BLaER1 treated with 17β-estradiol and CSF1 and Interleukin-3, amounts not matched to agents 10 nM and 100 nM (cell line): ENCODE measurements around the gene CUBN.
"Not testable (repeated sequence)": the region's sequence is repeated elsewhere in the genome, so short reads cannot be mapped to it uniquely, and the experiment has no call there.

Source experiments
- H3K27ac ChIP-seq, 11 experiments: shearing (Covaris generic); formaldehyde crosslinking; 2 replicates each; pipeline ENCODE4 v1.8.1; 2022
- H3K27me3 ChIP-seq, 11 experiments: shearing (Covaris generic); formaldehyde crosslinking; 2 replicates each; pipeline ENCODE4 v1.8.1; 2022
- H3K36me3 ChIP-seq, 11 experiments: shearing (Covaris generic); formaldehyde crosslinking; 2 replicates each; pipeline ENCODE4 v1.8.1; 2022
- H3K4me1 ChIP-seq, 10 experiments: shearing (Covaris generic); formaldehyde crosslinking; 2 replicates each; pipeline ENCODE4 v1.8.1; 2022
- H3K4me2 ChIP-seq, 11 experiments: shearing (Covaris generic); formaldehyde crosslinking; 2 replicates each; pipeline ENCODE4 v1.8.1; 2022
- H3K4me3 ChIP-seq, 10 experiments: shearing (Covaris generic); formaldehyde crosslinking; 2 replicates each; pipeline ENCODE4 v1.8.1; 2022
- H3K9ac ChIP-seq, 11 experiments: shearing (Covaris generic); formaldehyde crosslinking; 2 replicates each; pipeline ENCODE4 v1.8.1; 2022
- H3K9me3 ChIP-seq, 11 experiments: shearing (Covaris generic); formaldehyde crosslinking; replicated peaks in 1 of 11; 2 replicates each; pipeline ENCODE4 v1.8.1; 2022
- H4K20me1 ChIP-seq, 11 experiments: shearing (Covaris generic); formaldehyde crosslinking; 2 replicates each; pipeline ENCODE4 v1.8.1; 2022
- Cebpa-rat ChIP-seq, 11 experiments: shearing (Covaris generic); IDR thresholded peaks; 2 replicates each; pipeline ENCODE4 v1.8.1; 2022

CUBN gene

GRCh38 chr10:17022466-17022825, 107.2 kb downstream of the CUBN start:
- peak overlapping the region; percentile 24 to 90 (median 79) for H3K4me2 ChIP-seq
- no peak for TF ChIP-seq Cebpa-rat (IDR thresholded peaks at IDR 0.05)
- 0 out of 22 replicates have a peak, but pooled peaks cover 0 to 6% (median 0%) of the 10 kb centered on the region in 11 experiments for H3K36me3 ChIP-seq
- no peak overlapping the region for H3K4me3 ChIP-seq
- peak overlapping the region; percentile 72 to 95 (median 90); a peak in 19 of 22 replicates for H3K27ac ChIP-seq
- peak overlapping the region in 5 of 11 experiments; percentile 67 to 79 (median 76); a peak in 6 of 22 replicates for H3K9ac ChIP-seq
- H3K9me3 ChIP-seq: peaks cover 15 to 24% (median 19%) of the 10 kb centered on the region in 11 experiments; a peak in 21 of 22 replicates
- no peaks in the 10 kb centered on the region for H4K20me1 ChIP-seq
- H3K4me1 ChIP-seq: peaks cover 39 to 59% (median 52%) of the 10 kb centered on the region in 10 experiments
- H3K27me3 ChIP-seq: no peaks in the 10 kb centered on the region

DNA sequence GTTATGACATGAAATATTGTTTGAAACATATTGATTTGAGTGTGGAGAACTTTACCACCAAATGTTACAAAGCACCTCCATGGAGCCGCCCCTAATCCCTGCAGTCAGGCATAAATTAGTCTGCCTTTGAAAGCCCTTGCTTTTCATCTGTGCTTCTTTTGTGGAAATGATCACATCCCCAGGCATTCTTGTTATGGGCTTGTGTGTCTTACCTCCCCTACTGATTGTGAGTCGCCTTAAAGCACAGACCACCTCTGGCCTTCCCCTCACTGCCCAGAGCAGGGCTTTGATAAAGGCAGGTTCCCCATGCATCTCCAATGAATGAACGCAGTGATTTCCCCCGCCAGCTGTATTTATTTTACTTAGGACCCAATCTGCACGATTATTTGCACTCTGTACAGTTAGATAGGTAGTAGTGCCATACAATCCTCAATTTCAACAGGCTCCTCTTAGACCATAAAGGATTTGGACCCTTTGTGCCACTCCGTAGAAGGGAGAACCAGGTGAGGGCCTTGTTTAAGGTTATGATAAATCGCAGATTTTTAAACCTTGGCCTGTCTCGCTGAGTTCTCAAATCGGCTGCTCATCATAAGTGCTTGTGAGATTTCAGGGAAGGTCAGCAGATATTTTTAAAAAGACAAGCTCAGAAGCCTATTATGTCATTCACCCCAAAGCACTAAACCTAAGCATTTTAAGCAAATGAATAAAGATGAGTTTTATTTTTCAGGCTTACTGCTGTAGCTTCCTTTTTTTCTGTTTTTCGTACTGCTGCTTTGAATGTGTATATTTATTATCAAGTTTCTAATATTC, 107.8 kb downstream of the CUBN start:
- Histone ChIP-seq H3K9me3 (peaks cover 15 to 25% (median 19%) of the 10 kb centered on the region in 11 experiments; a peak in 21 of 22 replicates), H3K27me3 (no peaks in the 10 kb centered on the region), H3K9ac (peak overlapping the region in 3 of 11 experiments; percentile 9 to 76 (median 9); a peak in 2 of 22 replicates), H3K36me3 (0 out of 22 replicates have a peak, but pooled peaks cover 0 to 6% (median 0%) of the 10 kb centered on the region in 11 experiments), H3K4me3 (no peak overlapping the region), H4K20me1 (no peaks in the 10 kb centered on the region), H3K4me2 (peak overlapping the region in 7 of 11 experiments; percentile 22 to 90 (median 86); a peak in 11 of 22 replicates), H3K4me1 (peaks cover 39 to 53% (median 47%) of the 10 kb centered on the region in 10 experiments), H3K27ac (peak overlapping the region in 9 of 11 experiments; percentile 86 to 95 (median 91); a peak in 14 of 22 replicates)
- no peak for TF ChIP-seq Cebpa-rat (IDR thresholded peaks at IDR 0.05)

GRCh38 chr10:17019696-17020095, 109.9 kb downstream of the CUBN start:
- peaks cover 15 to 25% (median 19%) of the 10 kb centered on the region in 11 experiments; a peak in 21 of 22 replicates for H3K9me3 ChIP-seq
- H3K4me3 ChIP-seq: no peak overlapping the region
- peaks cover 19 to 31% (median 26%) of the 10 kb centered on the region in 10 experiments for H3K4me1 ChIP-seq
- H3K4me2 ChIP-seq: no peak overlapping the region
- no peak overlapping the region for H3K27ac ChIP-seq
- no peaks in the 10 kb centered on the region for H3K27me3 ChIP-seq
- H3K36me3 ChIP-seq: 0 out of 22 replicates have a peak, but pooled peaks cover 0 to 6% (median 0%) of the 10 kb centered on the region in 11 experiments
- H4K20me1 ChIP-seq: no peaks in the 10 kb centered on the region
- H3K9ac ChIP-seq: no peak overlapping the region
- TF ChIP-seq Cebpa-rat (IDR thresholded peaks at IDR 0.05): no peak

GRCh38 chr10:17013131-17013983, 116.3 kb downstream of the CUBN start:
- Histone ChIP-seq H3K27ac (peak overlapping the region in 7 of 11 experiments; percentile 4 to 67 (median 38); a peak in 8 of 22 replicates), H3K4me2 (peak overlapping the region in 6 of 11 experiments; percentile 11 to 79 (median 44); a peak in 8 of 22 replicates), H3K9me3 (peaks cover 15 to 31% (median 23%) of the 10 kb centered on the region in 11 experiments), H3K4me1 (peaks cover 0 to 22% (median 4%) of the 10 kb centered on the region in 10 experiments; a peak in 9 of 20 replicates), H3K9ac (peak overlapping the region in 3 of 11 experiments; percentile 48 to 64 (median 52); a peak in 5 of 22 replicates)
- H3K4me3 ChIP-seq, H3K36me3 ChIP-seq, H4K20me1 ChIP-seq, H3K27me3 ChIP-seq: not testable (repeated sequence)

GRCh38 chr10:17012731-17013130, 116.9 kb downstream of the CUBN start:
- H3K4me3 ChIP-seq, H3K27me3 ChIP-seq, H3K36me3 ChIP-seq, H4K20me1 ChIP-seq: not testable (repeated sequence)
- Histone ChIP-seq H3K9ac (peak overlapping the region in 3 of 11 experiments; percentile 48 to 64 (median 52); a peak in 3 of 22 replicates), H3K27ac (peak overlapping the region in 7 of 11 experiments; percentile 4 to 67 (median 38); a peak in 7 of 22 replicates), H3K4me1 (peaks cover 0 to 25% (median 7%) of the 10 kb centered on the region in 10 experiments; a peak in 11 of 20 replicates), H3K4me2 (peak overlapping the region in 6 of 11 experiments; percentile 11 to 79 (median 44); a peak in 7 of 22 replicates), H3K9me3 (peaks cover 11 to 25% (median 17%) of the 10 kb centered on the region in 11 experiments)

DNA sequence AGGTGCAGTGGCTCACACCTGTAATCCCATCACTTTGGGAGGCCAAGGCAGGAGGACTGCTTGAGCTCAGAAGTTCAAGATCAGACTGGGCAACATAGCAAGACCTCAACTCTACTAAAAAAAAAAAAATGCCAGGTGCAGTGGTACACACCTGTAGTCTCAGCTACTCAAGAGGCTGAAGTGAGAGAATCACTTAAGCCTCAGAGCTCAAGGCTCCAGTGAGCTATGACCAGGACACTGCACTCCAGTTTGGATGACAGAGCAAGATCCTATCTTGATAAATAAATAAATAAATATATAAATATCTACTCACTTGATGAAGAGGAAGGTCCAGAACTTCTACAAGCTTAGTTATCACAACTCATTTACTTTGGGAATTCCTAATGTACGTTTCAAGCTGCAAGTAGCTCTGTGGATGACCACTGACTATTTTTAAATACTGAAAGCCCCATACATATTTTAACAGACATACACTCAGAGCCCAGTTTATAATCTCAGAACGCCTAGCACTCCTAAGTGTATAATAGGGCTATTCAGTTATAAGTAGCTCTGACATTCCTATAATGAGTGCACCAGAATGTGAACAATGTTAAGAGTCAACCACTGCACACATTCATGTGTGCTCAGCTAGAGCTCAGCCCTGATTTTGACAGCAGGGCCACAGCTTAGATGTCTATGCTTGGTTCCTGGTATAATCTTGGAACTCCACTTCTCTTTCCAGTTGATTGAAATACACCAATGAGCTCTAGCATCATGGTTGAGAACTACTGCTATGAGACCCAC, 119.1 kb downstream of the CUBN start:
- H4K20me1 ChIP-seq: no peaks in the 10 kb centered on the region
- no peaks in the 10 kb centered on the region for H3K36me3 ChIP-seq
- no peak overlapping the region for H3K4me2 ChIP-seq
- TF ChIP-seq Cebpa-rat (IDR thresholded peaks at IDR 0.05): no peak
- H3K4me1 ChIP-seq: peaks cover 0 to 28% (median 10%) of the 10 kb centered on the region in 10 experiments; a peak in 11 of 20 replicates
- H3K4me3 ChIP-seq: no peak overlapping the region
- no peaks in the 10 kb centered on the region for H3K27me3 ChIP-seq
- H3K9ac ChIP-seq: no peak overlapping the region
- peaks cover 10 to 22% (median 17%) of the 10 kb centered on the region in 11 experiments; a peak in 21 of 22 replicates for H3K9me3 ChIP-seq
- H3K27ac ChIP-seq: no peak overlapping the region

DNA sequence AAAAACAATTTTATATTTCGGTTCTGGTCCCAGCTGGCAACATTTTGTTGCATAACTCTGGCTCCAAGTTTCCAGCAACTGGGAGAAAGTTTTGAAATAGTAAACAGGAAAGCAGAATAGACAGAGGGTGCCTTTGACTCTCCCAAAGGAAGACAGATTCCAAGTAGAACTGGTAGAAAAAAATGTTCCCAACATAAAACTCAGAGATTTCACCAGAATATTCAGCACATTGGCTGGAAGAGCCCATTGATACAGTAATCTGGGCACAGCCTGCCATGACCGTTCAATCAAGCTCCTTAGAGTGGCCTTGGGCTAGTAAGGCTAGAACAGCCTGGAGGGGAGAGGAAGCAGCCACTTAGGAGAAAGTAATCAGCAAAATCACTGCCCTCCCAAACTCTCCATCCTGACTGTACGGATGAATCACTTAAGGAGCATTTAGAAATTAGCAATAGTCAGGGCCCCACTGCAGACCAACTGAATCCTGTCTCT, 120.4 kb downstream of the CUBN start:
- peaks cover 10 to 22% (median 19%) of the 10 kb centered on the region in 11 experiments; a peak in 21 of 22 replicates for H3K9me3 ChIP-seq
- H4K20me1 ChIP-seq: no peaks in the 10 kb centered on the region
- TF ChIP-seq Cebpa-rat (IDR thresholded peaks at IDR 0.05): no peak
- no peak overlapping the region for H3K27ac ChIP-seq
- H3K4me1 ChIP-seq: peaks cover 0 to 28% (median 10%) of the 10 kb centered on the region in 10 experiments; a peak in 11 of 20 replicates
- H3K9ac ChIP-seq: no peak overlapping the region
- H3K36me3 ChIP-seq: no peaks in the 10 kb centered on the region
- H3K27me3 ChIP-seq: no peaks in the 10 kb centered on the region
- peak overlapping the region in 1 of 11 experiments; percentile 13; a peak in 1 of 22 replicates for H3K4me2 ChIP-seq
- H3K4me3 ChIP-seq: no peak overlapping the region

DNA sequence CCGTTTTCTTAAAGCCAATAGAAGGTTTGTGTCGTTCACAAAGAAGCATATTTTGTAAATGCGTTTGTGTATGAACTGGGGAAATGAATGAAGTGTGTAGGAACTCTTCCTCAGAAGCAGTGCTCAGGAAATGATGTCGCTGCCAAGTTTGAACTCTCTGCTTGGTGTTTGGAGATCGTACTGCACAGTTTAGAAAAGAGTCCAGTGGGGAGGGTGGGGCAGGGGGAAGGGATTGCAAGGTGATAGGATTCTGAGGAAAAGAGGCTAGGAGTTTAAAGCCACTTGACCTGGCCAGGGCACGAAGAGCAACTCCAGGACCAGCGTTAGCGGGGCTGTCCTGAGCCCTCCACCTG, 122.2 kb downstream of the CUBN start:
- Histone ChIP-seq H3K9ac (no peak overlapping the region), H3K27me3 (no peaks in the 10 kb centered on the region), H3K4me1 (peaks cover 17 to 24% (median 23%) of the 10 kb centered on the region in 10 experiments), H3K9me3 (peaks cover 10 to 21% (median 16%) of the 10 kb centered on the region in 11 experiments; a peak in 21 of 22 replicates), H3K4me3 (no peak overlapping the region), H3K27ac (no peak overlapping the region), H4K20me1 (no peaks in the 10 kb centered on the region), H3K36me3 (no peaks in the 10 kb centered on the region), H3K4me2 (peak overlapping the region in 4 of 11 experiments; percentile 25 to 52 (median 38); a peak in 4 of 22 replicates)
- TF ChIP-seq Cebpa-rat (IDR thresholded peaks at IDR 0.05): no peak
